ENCODE measurements around the gene FUT9. TPM values are rescaled to one million over a fixed set of nuclear protein-coding genes. Genes with fewer than 3 reads are reported as not detected.

Gene FUT9
- total RNA-seq, 2 experiments from 2014 or later = not detected

GRCh38 chr6:96014846-96015517, 792 bp upstream of the FUT9 start:
- no peak for DNase-seq
- POLR2A ChIA-PET = no interaction called here
- TF ChIP-seq, protein P1, sequence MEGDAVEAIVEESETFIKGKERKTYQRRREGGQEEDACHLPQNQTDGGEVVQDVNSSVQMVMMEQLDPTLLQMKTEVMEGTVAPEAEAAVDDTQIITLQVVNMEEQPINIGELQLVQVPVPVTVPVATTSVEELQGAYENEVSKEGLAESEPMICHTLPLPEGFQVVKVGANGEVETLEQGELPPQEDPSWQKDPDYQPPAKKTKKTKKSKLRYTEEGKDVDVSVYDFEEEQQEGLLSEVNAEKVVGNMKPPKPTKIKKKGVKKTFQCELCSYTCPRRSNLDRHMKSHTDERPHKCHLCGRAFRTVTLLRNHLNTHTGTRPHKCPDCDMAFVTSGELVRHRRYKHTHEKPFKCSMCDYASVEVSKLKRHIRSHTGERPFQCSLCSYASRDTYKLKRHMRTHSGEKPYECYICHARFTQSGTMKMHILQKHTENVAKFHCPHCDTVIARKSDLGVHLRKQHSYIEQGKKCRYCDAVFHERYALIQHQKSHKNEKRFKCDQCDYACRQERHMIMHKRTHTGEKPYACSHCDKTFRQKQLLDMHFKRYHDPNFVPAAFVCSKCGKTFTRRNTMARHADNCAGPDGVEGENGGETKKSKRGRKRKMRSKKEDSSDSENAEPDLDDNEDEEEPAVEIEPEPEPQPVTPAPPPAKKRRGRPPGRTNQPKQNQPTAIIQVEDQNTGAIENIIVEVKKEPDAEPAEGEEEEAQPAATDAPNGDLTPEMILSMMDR (IDR thresholded peaks at IDR 0.05) = no peak

GRCh38 chr6:96016334-96017069, 728 bp downstream of the FUT9 start:
- Mint-ChIP-seq H3K4me1 (ENCODE audit: low read depth) (no peaks in the 10 kb centered on the region), H3K4me3 (no peak overlapping the region), H3K27ac (no peak overlapping the region), H3K9me3 (no peaks in the 10 kb centered on the region), H3K36me3 (ENCODE audit: low read depth) (no peaks in the 10 kb centered on the region), H3K27me3 (peaks cover 34% of the 10 kb centered on the region)
- Histone ChIP-seq H3K4me3 (ENCODE audit: low read length) (no peak overlapping the region), H3K36me3 (ENCODE audit: insufficient read depth, low read length) (no peaks in the 10 kb centered on the region), H3K9me3 (ENCODE audit: control insufficient read depth in 1 of 2, insufficient read depth in 1 of 2, low read length in 2 of 2) (peaks cover 0 to 14% of the 10 kb centered on the region in 2 experiments), H3K27me3 (ENCODE audit: control insufficient read depth in 1 of 2, insufficient read depth in 2 of 2, low read length in 2 of 2) (peaks cover 9 to 29% of the 10 kb centered on the region in 2 experiments), H3K4me1 (ENCODE audit: insufficient read depth, low read length) (no peaks in the 10 kb centered on the region), H3K27ac (ENCODE audit: low read depth in 1 of 2, low read length in 2 of 2) (no peak overlapping the region)
- CTCF ChIA-PET = no interaction called here
- intact Hi-C loops (cut with DNase I, micrococcal nuclease) = no loop called here
- POLR2A ChIA-PET = no interaction called here
- TF ChIP-seq, protein P1 (IDR thresholded peaks at IDR 0.05) = no peak
- DNase-seq = no peak
- no peak for ATAC-seq (ENCODE audit: poor library complexity)

More at GRCh38 chr6:96014846-96015517, 792 bp upstream of the FUT9 start:
- intact Hi-C loops (cut with DNase I, micrococcal nuclease) = no loop called here
- Mint-ChIP-seq H3K4me3 (no peak overlapping the region), H3K27me3 (peaks cover 34% of the 10 kb centered on the region), H3K9me3 (no peaks in the 10 kb centered on the region), H3K36me3 (ENCODE audit: low read depth) (no peaks in the 10 kb centered on the region), H3K27ac (no peak overlapping the region), H3K4me1 (ENCODE audit: low read depth) (no peaks in the 10 kb centered on the region)
- Histone ChIP-seq H3K36me3 (ENCODE audit: insufficient read depth, low read length) (no peaks in the 10 kb centered on the region), H3K4me1 (ENCODE audit: insufficient read depth, low read length) (no peaks in the 10 kb centered on the region), H3K27ac (ENCODE audit: low read depth in 1 of 2, low read length in 2 of 2) (no peak overlapping the region), H3K4me3 (ENCODE audit: low read length) (no peak overlapping the region), H3K9me3 (ENCODE audit: control insufficient read depth in 1 of 2, insufficient read depth in 1 of 2, low read length in 2 of 2) (peaks cover 0 to 14% of the 10 kb centered on the region in 2 experiments), H3K27me3 (ENCODE audit: control insufficient read depth in 1 of 2, insufficient read depth in 2 of 2, low read length in 2 of 2) (peaks cover 9 to 29% of the 10 kb centered on the region in 2 experiments)
- CTCF ChIA-PET = no interaction called here
- ATAC-seq (ENCODE audit: poor library complexity) = no peak

DNA sequence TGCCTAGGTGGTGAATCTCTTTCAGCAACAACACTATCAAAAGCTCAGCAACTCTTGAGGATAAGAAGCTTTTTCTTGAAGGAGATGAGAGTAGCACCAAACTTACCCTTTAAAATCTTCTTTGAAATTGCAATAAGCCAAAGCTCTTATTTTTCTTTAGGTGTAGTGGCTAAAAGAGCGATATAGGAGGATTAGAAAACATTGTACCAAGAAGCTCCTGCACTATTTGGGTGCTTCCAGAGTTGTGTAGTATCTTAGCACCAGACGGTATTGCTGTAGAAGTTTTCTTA, 1.2 kb downstream of the FUT9 start:
- no peaks in the 10 kb centered on the region for H3K36me3 Mint-ChIP-seq (ENCODE audit: low read depth)
- no peak for ATAC-seq (ENCODE audit: poor library complexity)

More for the DNA sequence above, 1.2 kb downstream of the FUT9 start:
- peaks cover 9 to 29% of the 10 kb centered on the region in 2 experiments for H3K27me3 ChIP-seq (ENCODE audit: control insufficient read depth in 1 of 2, insufficient read depth in 2 of 2, low read length in 2 of 2)
- no peaks in the 10 kb centered on the region for H3K4me1 Mint-ChIP-seq (ENCODE audit: low read depth)
- no peaks in the 10 kb centered on the region for H3K9me3 Mint-ChIP-seq
- H3K4me1 ChIP-seq (ENCODE audit: insufficient read depth, low read length) = no peaks in the 10 kb centered on the region
- TF ChIP-seq, protein P1 (IDR thresholded peaks at IDR 0.05) = no peak
- no peak overlapping the region for H3K4me3 Mint-ChIP-seq
- POLR2A ChIA-PET = no interaction called here
- peaks cover 0 to 14% of the 10 kb centered on the region in 2 experiments for H3K9me3 ChIP-seq (ENCODE audit: control insufficient read depth in 1 of 2, insufficient read depth in 1 of 2, low read length in 2 of 2)
- no peak overlapping the region for H3K27ac ChIP-seq (ENCODE audit: low read depth in 1 of 2, low read length in 2 of 2)
- intact Hi-C loops (cut with DNase I, micrococcal nuclease) = no loop called here
- H3K36me3 ChIP-seq (ENCODE audit: insufficient read depth, low read length) = no peaks in the 10 kb centered on the region
- no peak for DNase-seq
- H3K27ac Mint-ChIP-seq = no peak overlapping the region
- CTCF ChIA-PET = no interaction called here
- H3K4me3 ChIP-seq (ENCODE audit: low read length) = no peak overlapping the region
- peaks cover 34% of the 10 kb centered on the region for H3K27me3 Mint-ChIP-seq
